Stomach (tissue), 9 donors: ENCODE data around the gene FOXN3. TPM values are rescaled to one million over a fixed set of nuclear protein-coding genes. Genes with fewer than 3 reads are reported as not detected.
A peak's percentile ranks its signal among the peaks of the same experiment; 100 is the strongest.

Experiments used
- DNase-seq, 2 donors: peaks; one replicate each; pipeline versions ENCODE4 v3.0.0 to v3.0.0-alpha.2; 2013 to 2019
- H3K27ac ChIP-seq, 5 donors: fragments of 200-600 bp in 4 of 5; sonication (generic) in 4 of 5; one replicate each; pipeline ENCODE4 v1.5.1; 2013 to 2019; ENCODE audit warnings: mild to moderate bottlenecking in 1 of 5, moderate library complexity in 1 of 5
- H3K27me3 ChIP-seq, 3 donors: fragments of 200-600 bp; sonication (generic); one replicate each; pipeline ENCODE4 v1.5.1; 2017 to 2019; ENCODE audit warnings: mixed run types in 1 of 3
- H3K36me3 ChIP-seq, 4 donors: fragments of 200-600 bp; sonication (generic); 1 replicate in 3 of 4; 2 replicates in 1 of 4; pipeline ENCODE4 v1.5.1; 2016 to 2019
- H3K4me1 ChIP-seq, 4 donors: fragments of 200-600 bp; sonication (generic); one replicate each; pipeline ENCODE4 v1.5.1; 2016 to 2019
- H3K4me3 ChIP-seq, 4 donors: fragments of 200-600 bp; sonication (generic) in 3 of 4; one replicate each; pipeline ENCODE4 v1.5.1; 2016 to 2019; ENCODE audit warnings: mild to moderate bottlenecking in 1 of 4
- H3K9me3 ChIP-seq, 4 donors: fragments of 200-600 bp; sonication (generic); one replicate each; pipeline ENCODE4 v1.5.1; 2016 to 2019
- EP300 ChIP-seq: sonication (generic); formaldehyde crosslinking; IDR thresholded peaks from one replicate; pipeline ENCODE4 v1.6.1; 2017; ENCODE audit warnings: antibody characterized with exemption
- POLR2A ChIP-seq, 4 donors: fragments of 450-650 bp; IDR thresholded peaks; one replicate each; pipeline ENCODE4 v1.6.1; 2016; ENCODE audit warnings: antibody characterized with exemption in 4 of 4, control low read depth in 2 of 4, mild to moderate bottlenecking in 1 of 4, moderate library complexity in 1 of 4
- POLR2AphosphoS5 ChIP-seq, 3 donors: sonication (generic); formaldehyde crosslinking; IDR thresholded peaks; one replicate each; pipeline ENCODE4 v1.6.1; 2016; ENCODE audit warnings: antibody characterized with exemption in 3 of 3
- WGBS, 5 donors: extraction: QIAGEN DNeasy Blood & Tissue Kit in 3 of 5; methylation state at CpG; one replicate each; pipeline versions ENCODE4 v1.1.5 to v1.1.7; 2013 to 2018; 5-methylcytosine and 5-hydroxymethylcytosine counted together
- intact Hi-C: fragments of 100-400 bp; cut with DNase I; formaldehyde crosslinking; loops from one replicate; pipeline ENCODE4 v1.15.1; 2023; ENCODE audit warnings: low total_unique reads
- polyA plus RNA-seq, 3 donors: library from polyadenylated mRNA; stranded (reverse); fragments of 200-250 nt; gene quantifications; one replicate each; pipeline ENCODE4 v1.2.3, GENCODE V29; 2013
- total RNA-seq, 5 donors: library from RNA; depleted of rRNA; stranded (reverse); fragments of >200 nt; gene quantifications; one replicate each; pipeline versions ENCODE4 v1.1.0 to v1.2.3, GENCODE V29; 2014 to 2016
- TF ChIP-seq, protein P1 (sequence below), 7 experiments: fragments of 450-650 bp in 4 of 7; fragments of 200-600 bp in 3 of 7; sonication (generic) in 3 of 7; IDR thresholded peaks; one replicate each; pipeline ENCODE4 v1.5.1; 2016 to 2019; ENCODE audit warnings: antibody characterized with exemption in 7 of 7, control low read depth in 2 of 7, mild to moderate bottlenecking in 1 of 7
- donor health status: healthy with polysubstance abuse.
- donor health status: Bipolar disorder and iron deficiency.
- donor health status: healthy.

FOXN3 gene
- total and polyA plus RNA-seq, 8 donors: 12.5 to 126 (median 56.6) TPM

DNA sequence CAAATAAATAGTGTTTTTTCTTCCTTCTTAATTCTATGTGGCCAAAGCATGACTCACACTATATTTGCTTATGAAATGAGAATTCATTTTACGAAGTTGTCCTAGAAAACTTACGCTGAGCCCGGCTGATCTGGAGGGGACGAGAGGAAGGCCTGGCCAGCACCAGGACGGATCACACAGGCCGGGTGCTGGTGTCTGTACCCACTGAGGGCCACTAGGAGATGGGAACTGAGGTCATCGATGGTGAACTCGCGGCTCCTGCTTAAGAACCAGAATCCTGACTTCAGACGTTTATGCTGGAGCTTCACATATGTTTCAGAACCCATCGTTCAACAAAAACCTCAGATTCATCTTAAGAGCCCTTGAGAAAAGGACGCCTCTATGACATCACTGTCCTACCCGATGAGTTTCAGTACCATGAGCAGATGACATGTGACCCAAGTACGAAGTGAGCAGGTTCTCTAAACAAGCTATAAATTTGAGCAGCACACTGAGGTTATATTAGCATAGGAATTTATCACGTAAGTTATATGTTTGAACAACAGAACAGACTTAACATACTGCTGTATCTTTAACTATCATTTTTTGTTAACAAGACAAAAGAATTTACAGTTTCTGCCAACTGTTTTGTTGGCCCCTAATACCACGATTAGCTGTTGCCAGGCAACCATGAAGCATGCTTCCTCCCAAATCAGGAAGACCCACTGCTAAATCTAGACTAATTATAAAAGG lies 111.9 kb downstream of the FOXN3 start:
- intact Hi-C loops: no loop called here
- TF ChIP-seq POLR2A (IDR thresholded peaks at IDR 0.05) (no peak), POLR2AphosphoS5 (IDR thresholded peaks at IDR 0.05) (peak in 1 of 3 donors; percentile 34)
- H3K4me3 ChIP-seq: no peak overlapping the region

DNA sequence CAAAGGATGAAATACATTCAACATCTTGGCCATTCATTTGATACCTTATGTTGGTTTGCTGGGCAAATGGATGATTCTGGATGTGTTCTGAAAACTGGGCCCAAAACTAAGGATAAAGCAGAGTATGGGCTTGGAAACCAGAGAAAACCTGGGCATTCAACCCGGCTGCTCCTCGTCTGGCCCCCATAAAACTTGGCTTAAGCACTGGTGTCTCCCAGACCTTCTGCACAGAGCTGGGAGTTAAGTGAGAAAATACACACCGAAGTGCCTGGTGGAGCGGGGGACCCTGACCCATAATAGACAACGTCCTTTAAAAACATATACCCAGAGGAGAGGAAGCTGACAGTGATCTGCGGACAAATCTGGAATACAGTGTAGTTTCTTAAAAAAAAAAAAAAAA lies 112.5 kb downstream of the FOXN3 start:
- intact Hi-C loops: no loop called here
- Histone ChIP-seq H3K27ac (peak overlapping the region; percentile 51 to 90 (median 88)), H3K4me3 (no peak overlapping the region), H3K4me1 (peaks cover 35 to 66% (median 49%) of the 10 kb centered on the region in 4 donors), H3K27me3 (no peaks in the 10 kb centered on the region), H3K9me3 (no peaks in the 10 kb centered on the region), H3K36me3 (peaks cover 0 to 7% (median under 1%) of the 10 kb centered on the region in 4 donors)
- WGBS, 5 donors: 48 to 80% (median 76%) methylated on average over 6 of the region's 6 CpGs
- TF ChIP-seq EP300 (no peak), POLR2A (IDR thresholded peaks at IDR 0.05) (no peak), POLR2AphosphoS5 (IDR thresholded peaks at IDR 0.05) (no peak)
- TF ChIP-seq, protein P1, sequence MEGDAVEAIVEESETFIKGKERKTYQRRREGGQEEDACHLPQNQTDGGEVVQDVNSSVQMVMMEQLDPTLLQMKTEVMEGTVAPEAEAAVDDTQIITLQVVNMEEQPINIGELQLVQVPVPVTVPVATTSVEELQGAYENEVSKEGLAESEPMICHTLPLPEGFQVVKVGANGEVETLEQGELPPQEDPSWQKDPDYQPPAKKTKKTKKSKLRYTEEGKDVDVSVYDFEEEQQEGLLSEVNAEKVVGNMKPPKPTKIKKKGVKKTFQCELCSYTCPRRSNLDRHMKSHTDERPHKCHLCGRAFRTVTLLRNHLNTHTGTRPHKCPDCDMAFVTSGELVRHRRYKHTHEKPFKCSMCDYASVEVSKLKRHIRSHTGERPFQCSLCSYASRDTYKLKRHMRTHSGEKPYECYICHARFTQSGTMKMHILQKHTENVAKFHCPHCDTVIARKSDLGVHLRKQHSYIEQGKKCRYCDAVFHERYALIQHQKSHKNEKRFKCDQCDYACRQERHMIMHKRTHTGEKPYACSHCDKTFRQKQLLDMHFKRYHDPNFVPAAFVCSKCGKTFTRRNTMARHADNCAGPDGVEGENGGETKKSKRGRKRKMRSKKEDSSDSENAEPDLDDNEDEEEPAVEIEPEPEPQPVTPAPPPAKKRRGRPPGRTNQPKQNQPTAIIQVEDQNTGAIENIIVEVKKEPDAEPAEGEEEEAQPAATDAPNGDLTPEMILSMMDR (IDR thresholded peaks at IDR 0.05): no peak
- peak in 1 of 2 donors; percentile 40 for DNase-seq

More for the DNA sequence above, 111.9 kb downstream of the FOXN3 start:
- Histone ChIP-seq H3K27me3 (no peaks in the 10 kb centered on the region), H3K36me3 (peaks cover 0 to 7% (median 3%) of the 10 kb centered on the region in 4 donors), H3K9me3 (no peaks in the 10 kb centered on the region), H3K4me1 (peaks cover 35 to 70% (median 49%) of the 10 kb centered on the region in 4 donors), H3K27ac (peak overlapping the region; percentile 67 to 90 (median 88))
- 43 to 49% (median 45%) methylated on average over 16 of the region's 16 CpGs for WGBS, 5 donors
- peak in 1 of 2 donors; percentile 88 for DNase-seq

DNA sequence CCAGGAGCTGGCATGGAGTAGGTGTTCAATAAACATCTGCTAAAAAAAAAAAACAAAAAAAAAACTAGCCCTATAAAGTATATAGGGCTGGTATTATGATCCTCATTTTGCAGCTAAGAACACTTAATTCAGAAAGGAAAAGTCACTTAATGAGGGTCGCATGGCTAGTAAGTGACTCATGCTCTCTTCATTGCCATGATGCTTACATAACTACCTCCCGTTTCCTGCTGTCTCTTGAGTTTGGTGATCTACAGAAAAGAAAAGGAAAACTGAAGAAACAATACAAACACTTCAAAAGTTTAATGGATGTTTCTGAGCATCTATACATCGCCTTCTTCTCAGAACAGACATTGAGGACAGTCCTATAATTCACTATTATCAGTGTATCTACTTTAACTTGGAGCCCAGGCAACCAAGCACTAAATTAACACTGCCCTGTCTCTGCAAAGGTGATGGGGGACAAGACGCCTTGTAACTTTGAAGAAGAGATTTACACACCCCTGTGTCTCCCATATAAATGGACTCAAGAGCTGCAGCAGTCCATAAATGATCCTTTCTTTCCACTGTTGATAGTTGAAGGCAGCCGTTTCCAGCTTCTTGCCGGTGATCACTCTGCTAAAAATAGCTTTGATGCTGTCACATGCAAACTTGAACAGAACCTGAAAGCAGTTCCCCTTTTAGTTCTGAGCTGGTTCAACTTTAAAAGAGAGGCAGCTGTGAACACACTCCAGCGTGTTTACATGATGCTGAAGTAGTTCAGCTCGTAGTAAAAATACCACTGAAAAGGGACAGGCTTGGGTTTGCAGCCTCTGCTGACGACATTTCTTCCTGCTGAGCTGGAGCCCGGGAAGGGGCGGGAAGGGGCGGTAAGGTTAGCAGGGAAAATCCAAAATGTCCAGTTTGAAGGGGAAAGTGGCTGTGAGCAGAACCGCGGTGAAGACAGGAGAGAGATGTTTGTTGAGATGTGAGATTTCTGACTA lies 113.3 kb downstream of the FOXN3 start:
- 20 to 36% (median 31%) methylated on average over 14 of the region's 14 CpGs for WGBS, 5 donors
- peaks cover 0 to 7% (median 0%) of the 10 kb centered on the region in 4 donors for H3K36me3 ChIP-seq
- H3K9me3 ChIP-seq: no peaks in the 10 kb centered on the region
- H3K27ac ChIP-seq: peak overlapping the region; percentile 76 to 90 (median 88)
- TF ChIP-seq, protein P1 (IDR thresholded peaks at IDR 0.05): no peak
- TF ChIP-seq EP300: peak; percentile 83
- TF ChIP-seq POLR2A (IDR thresholded peaks at IDR 0.05): peak in 1 of 4 donors; percentile 14
- peak; percentile 60 to 86 (median 81) for TF ChIP-seq POLR2AphosphoS5 (IDR thresholded peaks at IDR 0.05)
- peak overlapping the region in 1 of 4 donors; percentile 14 for H3K4me3 ChIP-seq
- intact Hi-C loops: no loop called here
- no peaks in the 10 kb centered on the region for H3K27me3 ChIP-seq
- peak; percentile 36 to 92 for DNase-seq
- peaks cover 35 to 57% (median 45%) of the 10 kb centered on the region in 4 donors for H3K4me1 ChIP-seq

DNA sequence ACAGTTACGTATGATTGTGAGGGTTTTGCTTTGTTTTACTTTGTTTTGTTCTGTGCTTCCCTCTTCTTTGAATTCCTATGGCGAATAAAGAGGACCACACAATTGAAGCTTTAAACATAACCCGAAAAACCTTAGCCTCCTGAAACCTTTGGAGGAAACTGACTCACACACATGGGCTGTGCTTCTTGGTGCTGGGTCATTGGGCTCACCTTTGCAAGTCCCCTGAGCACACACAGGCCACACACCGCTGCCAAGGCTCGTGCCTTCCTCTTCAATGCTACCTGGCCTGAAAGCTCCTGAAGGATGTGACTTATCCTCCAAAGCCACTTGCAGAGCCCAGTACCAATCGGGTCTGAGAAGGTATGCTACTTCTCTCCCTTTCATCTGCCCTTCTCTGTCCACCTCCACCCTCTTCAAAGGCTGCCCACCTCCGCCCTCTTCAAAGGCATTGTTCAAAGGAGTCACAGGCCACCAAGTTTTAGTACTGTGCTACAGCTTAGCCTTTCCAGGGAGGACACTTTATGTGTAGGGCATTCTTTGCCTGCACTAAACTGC lies 114.6 kb downstream of the FOXN3 start:
- no peaks in the 10 kb centered on the region for H3K9me3 ChIP-seq
- TF ChIP-seq POLR2A (IDR thresholded peaks at IDR 0.05): no peak
- TF ChIP-seq, protein P1 (IDR thresholded peaks at IDR 0.05): no peak
- no peak for TF ChIP-seq POLR2AphosphoS5 (IDR thresholded peaks at IDR 0.05)
- no peak for TF ChIP-seq EP300
- H3K4me1 ChIP-seq: peaks cover 35 to 49% (median 42%) of the 10 kb centered on the region in 4 donors
- WGBS, 5 donors: 86 to 97% (median 92%) methylated on average over 7 of the region's 7 CpGs
- peaks cover 0 to 1% (median 0%) of the 10 kb centered on the region in 4 donors for H3K36me3 ChIP-seq
- H3K27ac ChIP-seq: peak overlapping the region in 4 of 5 donors; percentile 80 to 90 (median 89)
- no peak overlapping the region for H3K4me3 ChIP-seq
- DNase-seq: no peak
- no peaks in the 10 kb centered on the region for H3K27me3 ChIP-seq
- intact Hi-C loops: no loop called here
